ENCODE measurements around the gene TMEM26. TPM values are rescaled to one million over a fixed set of nuclear protein-coding genes. Genes with fewer than 3 reads are reported as not detected.

The TMEM26 gene
- total RNA-seq, 1 donor from 2014 or later: 0.25 TPM

- H3K36me3 ChIP-seq: no peaks in the 10 kb centered on the region
- H3K27me3 ChIP-seq: no peaks in the 10 kb centered on the region
- H3K9me3 ChIP-seq: no peaks in the 10 kb centered on the region
- intact Hi-C loops (cut with DNase I): no loop called here
- no peak for DNase-seq (ENCODE audit: extremely low spot score in 2 of 2)
- no peak overlapping the region for H3K27ac ChIP-seq
- no peaks in the 10 kb centered on the region for H3K4me1 ChIP-seq
- TF ChIP-seq POLR2A (IDR thresholded peaks at IDR 0.05) (no peak), POLR2AphosphoS5 (IDR thresholded peaks at IDR 0.05; ENCODE audit: insufficient read depth in 1 of 2, low read depth in 1 of 2) (no peak)
- TF ChIP-seq, protein P1, sequence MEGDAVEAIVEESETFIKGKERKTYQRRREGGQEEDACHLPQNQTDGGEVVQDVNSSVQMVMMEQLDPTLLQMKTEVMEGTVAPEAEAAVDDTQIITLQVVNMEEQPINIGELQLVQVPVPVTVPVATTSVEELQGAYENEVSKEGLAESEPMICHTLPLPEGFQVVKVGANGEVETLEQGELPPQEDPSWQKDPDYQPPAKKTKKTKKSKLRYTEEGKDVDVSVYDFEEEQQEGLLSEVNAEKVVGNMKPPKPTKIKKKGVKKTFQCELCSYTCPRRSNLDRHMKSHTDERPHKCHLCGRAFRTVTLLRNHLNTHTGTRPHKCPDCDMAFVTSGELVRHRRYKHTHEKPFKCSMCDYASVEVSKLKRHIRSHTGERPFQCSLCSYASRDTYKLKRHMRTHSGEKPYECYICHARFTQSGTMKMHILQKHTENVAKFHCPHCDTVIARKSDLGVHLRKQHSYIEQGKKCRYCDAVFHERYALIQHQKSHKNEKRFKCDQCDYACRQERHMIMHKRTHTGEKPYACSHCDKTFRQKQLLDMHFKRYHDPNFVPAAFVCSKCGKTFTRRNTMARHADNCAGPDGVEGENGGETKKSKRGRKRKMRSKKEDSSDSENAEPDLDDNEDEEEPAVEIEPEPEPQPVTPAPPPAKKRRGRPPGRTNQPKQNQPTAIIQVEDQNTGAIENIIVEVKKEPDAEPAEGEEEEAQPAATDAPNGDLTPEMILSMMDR (IDR thresholded peaks at IDR 0.05): no peak
- no peak overlapping the region for H3K4me3 ChIP-seq
Observed at GRCh38 chr10:61378865-61379264, 74.3 kb downstream of the TMEM26 start.

DNA sequence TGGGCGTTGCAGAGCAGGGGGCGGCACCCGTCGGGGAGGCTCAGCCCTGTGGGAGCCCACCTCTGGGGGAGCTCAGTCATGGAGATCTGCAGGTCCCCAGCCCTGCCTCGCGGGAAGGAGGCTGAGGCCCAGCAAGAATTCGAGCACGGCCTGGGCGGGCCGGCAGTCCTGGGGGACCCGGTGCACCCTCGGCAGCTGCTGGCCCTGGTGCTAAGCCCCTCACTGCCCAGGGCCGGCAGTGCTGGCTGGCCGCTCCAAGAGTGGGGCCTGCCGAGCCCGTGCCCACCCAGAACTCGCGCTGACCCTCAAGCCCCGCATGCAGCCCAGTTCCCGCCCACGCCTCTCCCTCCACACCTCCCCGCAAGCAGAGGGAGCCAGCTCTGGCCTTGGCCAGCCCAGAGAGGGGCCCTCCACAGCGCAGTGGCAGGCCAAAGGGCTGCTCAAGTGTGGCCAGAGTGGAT lies 76.2 kb downstream of the TMEM26 start:
- H3K27ac ChIP-seq: no peak overlapping the region
- no peak for TF ChIP-seq POLR2AphosphoS5 (IDR thresholded peaks at IDR 0.05; ENCODE audit: insufficient read depth in 1 of 2, low read depth in 1 of 2)
- no peak for TF ChIP-seq POLR2A (IDR thresholded peaks at IDR 0.05)
- TF ChIP-seq, protein P1 (IDR thresholded peaks at IDR 0.05): no peak
- H3K4me3 ChIP-seq: no peak overlapping the region
- no peaks in the 10 kb centered on the region for H3K9me3 ChIP-seq
- no peak for DNase-seq (ENCODE audit: extremely low spot score in 2 of 2)
- intact Hi-C loops (cut with DNase I): no loop called here
- H3K27me3 ChIP-seq: no peaks in the 10 kb centered on the region
- H3K36me3 ChIP-seq: no peaks in the 10 kb centered on the region
- H3K4me1 ChIP-seq: no peaks in the 10 kb centered on the region

- TF ChIP-seq, protein P1 (IDR thresholded peaks at IDR 0.05): no peak
- TF ChIP-seq POLR2AphosphoS5 (IDR thresholded peaks at IDR 0.05; ENCODE audit: insufficient read depth in 1 of 2, low read depth in 1 of 2) (no peak), POLR2A (IDR thresholded peaks at IDR 0.05) (no peak)
- DNase-seq (ENCODE audit: extremely low spot score in 2 of 2): no peak
- Histone ChIP-seq H3K9me3 (no peaks in the 10 kb centered on the region), H3K27ac (no peak overlapping the region), H3K4me1 (no peaks in the 10 kb centered on the region), H3K27me3 (no peaks in the 10 kb centered on the region), H3K36me3 (no peaks in the 10 kb centered on the region), H3K4me3 (no peak overlapping the region)
- intact Hi-C loops (cut with DNase I): no loop called here
Observed at GRCh38 chr10:61376377-61376776, 76.8 kb downstream of the TMEM26 start.

DNA sequence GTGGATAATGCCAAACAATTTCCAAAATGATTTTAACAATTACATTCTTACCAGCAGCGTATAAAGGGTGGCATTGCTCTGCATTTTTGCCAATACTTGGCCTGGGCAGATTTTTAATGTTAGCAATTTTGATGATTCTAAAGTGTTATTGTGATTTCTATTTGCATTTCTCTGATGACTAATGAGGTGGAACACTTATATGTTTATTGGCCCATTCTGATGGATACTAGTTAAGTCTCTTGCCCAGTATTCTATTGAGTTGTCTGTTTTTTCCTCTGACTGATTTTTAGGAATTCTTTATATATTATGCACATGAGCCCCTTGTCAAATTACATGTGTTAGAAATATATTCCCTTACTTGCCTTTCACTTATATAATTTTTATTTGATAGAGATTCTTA lies 86.8 kb downstream of the TMEM26 start:
- no peak overlapping the region for H3K27ac ChIP-seq
- H3K27me3 ChIP-seq: no peaks in the 10 kb centered on the region
- intact Hi-C loops (cut with DNase I): no loop called here
- no peak for TF ChIP-seq POLR2AphosphoS5 (IDR thresholded peaks at IDR 0.05; ENCODE audit: insufficient read depth in 1 of 2, low read depth in 1 of 2)
- TF ChIP-seq, protein P1 (IDR thresholded peaks at IDR 0.05): no peak
- H3K4me3 ChIP-seq: no peak overlapping the region
- no peaks in the 10 kb centered on the region for H3K9me3 ChIP-seq
- H3K36me3 ChIP-seq: no peaks in the 10 kb centered on the region
- no peak for DNase-seq (ENCODE audit: extremely low spot score in 2 of 2)
- no peaks in the 10 kb centered on the region for H3K4me1 ChIP-seq

GRCh38 chr10:61364619-61365018 lies 88.6 kb downstream of the TMEM26 start:
- TF ChIP-seq POLR2A (IDR thresholded peaks at IDR 0.05) (no peak), POLR2AphosphoS5 (IDR thresholded peaks at IDR 0.05; ENCODE audit: insufficient read depth in 1 of 2, low read depth in 1 of 2) (no peak)
- TF ChIP-seq, protein P1 (IDR thresholded peaks at IDR 0.05): no peak
- no peak overlapping the region for H3K4me3 ChIP-seq
- no peak overlapping the region for H3K27ac ChIP-seq
- no peaks in the 10 kb centered on the region for H3K4me1 ChIP-seq
- intact Hi-C loops (cut with DNase I): no loop called here
- no peaks in the 10 kb centered on the region for H3K9me3 ChIP-seq
- DNase-seq (ENCODE audit: extremely low spot score in 2 of 2): no peak
- no peaks in the 10 kb centered on the region for H3K36me3 ChIP-seq
- H3K27me3 ChIP-seq: no peaks in the 10 kb centered on the region
